Right hindlimb (tissue), 1 donor: Measurements from ENCODE around the gene ATP8A2.
A peak's percentile ranks its signal among the peaks of the same experiment; 100 is the strongest.

ENCODE experiments used
- DNase-seq: peaks from one replicate; pipeline ENCODE4 v3.0.0-alpha.2; 2018

ATP8A2 gene

DNA sequence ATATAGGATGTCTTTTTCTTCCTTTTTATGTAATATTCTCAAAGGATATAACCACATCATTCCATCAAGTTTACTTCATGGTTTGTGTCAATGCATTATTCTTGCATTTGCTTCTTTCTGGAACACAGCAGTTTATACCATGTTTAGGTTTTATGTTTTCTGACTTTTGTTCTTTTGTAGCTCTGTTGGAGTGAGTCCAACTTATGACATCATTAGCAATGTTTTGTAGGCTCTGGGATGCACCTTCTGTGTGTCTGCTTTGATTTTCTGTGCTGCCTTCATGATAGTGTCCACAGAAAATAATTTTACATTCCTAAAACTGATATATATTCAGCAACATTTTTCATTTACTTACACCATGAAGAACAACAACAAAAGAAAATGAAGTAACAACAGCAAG, 611.1 kb downstream of the ATP8A2 start:
- DNase-seq, result no peak

DNA sequence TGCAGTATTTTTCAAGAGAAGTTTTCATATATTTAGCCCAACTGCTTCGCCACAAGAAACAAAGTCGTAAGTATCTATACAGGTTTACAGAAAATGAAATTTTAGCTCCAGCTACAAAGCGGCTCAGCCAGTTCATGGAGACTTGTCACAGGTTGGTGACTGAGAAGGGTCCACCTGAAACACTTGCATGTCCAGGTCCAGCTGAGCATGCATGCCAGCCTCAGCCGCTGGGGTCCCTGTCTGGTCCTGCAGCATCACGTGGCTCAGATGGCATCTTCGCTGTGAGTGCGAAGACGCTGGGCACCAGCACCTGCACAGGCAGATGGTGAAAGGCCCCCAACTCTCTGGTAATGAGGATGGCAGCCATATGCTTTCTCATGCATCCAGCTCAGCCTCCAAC, 616.2 kb downstream of the ATP8A2 start:
- no peak for DNase-seq

DNA sequence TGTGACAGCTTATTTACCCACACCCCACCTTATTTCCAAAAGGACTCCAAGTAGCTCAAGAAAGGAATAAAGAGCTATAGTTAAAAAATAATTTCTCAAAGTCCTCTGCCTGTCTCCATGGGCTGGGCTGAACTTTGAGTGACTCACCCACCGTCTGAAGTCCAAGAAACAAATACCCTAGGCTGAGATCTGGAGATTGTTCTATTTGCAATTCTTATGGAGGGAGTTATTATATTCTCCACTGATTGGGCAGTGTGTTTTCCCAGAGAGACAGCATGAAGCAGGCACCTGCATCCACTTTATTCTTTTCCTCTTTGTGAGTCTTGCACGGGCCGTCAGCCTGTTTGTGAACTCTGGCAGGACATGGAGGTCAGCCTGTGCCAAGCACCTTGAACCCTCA, 616.9 kb downstream of the ATP8A2 start:
- DNase-seq, result no peak

DNA sequence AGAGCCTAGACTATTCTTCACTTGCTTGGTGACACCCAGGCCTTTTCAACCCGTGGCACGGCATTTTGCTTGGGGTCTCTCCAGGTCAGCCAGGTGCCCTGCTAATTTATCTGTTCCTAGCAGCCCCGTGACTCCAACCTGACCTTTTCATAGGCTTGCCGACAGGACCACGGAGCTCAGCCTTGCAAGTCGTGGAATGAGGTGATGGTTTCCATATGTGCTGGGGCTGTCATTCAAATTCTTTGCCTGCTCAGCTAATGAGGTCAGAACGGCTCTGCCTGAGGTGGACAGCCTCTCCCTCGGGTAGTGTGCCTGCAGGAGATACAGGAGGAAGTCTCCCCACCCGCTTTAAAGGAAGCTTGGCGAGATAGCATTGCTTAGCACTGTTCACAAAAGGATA, 619.0 kb downstream of the ATP8A2 start:
- peak; percentile 39 for DNase-seq

DNA sequence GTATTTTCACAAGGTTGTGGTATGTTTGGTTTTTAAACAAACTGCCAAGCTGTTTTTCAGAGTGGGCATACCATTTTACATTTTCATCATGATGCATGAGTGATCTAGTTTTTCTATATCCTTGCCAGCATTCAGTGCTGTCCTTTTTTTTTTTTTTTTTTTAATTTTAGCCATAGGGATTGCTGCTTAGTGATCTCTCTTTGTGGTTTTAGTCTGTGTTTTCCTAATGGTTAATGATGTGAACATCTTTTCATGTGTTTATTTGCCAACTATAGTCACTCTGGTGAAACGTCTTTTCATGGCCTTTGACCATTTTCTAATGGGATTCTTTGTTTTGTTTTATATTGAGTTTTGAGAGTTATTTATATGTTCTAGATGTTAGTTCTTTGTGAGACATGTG, 620.3 kb downstream of the ATP8A2 start:
- DNase-seq, result no peak

DNA sequence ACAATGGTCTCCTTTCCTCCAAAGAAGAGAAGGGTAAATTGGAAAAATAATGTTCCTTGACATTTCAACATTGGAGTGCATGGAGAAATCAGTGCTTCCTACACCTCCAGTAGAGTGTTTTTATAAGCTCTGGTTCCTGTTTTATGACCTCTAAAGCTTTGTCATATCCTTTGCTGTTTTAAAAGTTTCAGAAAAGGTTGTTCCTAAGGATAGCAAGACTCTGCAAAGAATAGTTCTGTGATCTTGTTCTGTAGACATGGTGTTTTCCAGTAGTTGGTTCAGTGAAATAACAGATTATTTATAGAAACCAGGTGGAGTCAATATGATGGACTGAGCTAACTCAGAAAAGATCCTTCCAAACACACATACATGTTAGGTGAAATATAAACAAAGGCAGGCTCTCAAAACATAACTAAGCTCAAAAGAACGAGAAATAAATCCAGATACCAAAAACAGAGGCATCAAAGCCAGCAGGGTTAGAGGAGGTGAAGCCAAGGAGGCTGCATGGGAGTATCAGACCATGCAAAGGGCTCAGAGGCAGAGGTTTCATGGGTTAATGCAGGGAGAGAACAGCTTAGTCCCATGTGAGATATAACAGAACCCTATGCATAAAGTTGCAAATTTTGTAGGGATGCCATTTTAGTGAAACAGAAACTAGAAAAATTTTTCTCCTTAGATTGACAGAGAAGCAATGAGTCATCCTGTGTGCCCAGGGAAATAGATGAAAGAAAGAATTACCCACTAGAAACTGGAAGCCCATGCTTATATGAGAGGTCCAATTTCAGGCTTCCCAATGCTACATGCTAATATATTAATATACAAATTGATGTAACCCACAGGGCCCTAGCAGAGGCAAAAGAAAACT, 635.7 kb downstream of the ATP8A2 start:
- no peak for DNase-seq

DNA sequence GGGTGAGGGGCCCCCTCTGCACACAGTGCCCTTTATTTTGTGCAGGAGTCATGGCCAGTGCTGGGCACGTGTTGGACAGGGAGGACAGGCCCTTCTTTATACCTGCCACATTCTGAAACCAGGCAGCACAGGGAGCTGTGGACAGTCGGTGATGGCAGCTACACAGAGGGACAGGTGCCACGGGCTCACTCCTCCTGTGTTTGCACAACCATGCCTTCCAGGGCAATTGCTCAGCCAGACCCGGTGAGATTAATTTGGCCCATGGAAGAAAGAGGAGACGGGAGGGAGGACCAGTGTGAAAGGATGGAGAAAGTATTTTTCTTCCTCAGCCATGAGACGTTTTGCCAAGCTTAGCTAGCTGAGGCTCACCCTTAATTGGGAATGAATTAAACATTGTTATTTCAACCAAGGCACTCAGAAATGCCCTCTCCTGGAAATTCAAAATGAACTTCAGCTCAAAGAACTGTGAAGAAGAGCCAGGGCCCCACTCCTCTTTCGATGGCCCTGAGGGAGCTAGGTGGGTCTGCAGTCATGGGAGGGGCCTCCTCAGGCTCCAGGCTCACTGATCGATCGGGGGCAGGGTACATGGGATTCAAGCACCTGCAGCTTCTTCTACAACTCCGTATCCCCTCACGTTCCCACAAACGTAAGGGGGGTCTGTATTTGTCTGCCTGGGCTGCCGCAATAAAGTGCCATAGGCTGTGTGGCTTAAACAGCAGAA, 638.9 kb downstream of the ATP8A2 start:
- no peak for DNase-seq

DNA sequence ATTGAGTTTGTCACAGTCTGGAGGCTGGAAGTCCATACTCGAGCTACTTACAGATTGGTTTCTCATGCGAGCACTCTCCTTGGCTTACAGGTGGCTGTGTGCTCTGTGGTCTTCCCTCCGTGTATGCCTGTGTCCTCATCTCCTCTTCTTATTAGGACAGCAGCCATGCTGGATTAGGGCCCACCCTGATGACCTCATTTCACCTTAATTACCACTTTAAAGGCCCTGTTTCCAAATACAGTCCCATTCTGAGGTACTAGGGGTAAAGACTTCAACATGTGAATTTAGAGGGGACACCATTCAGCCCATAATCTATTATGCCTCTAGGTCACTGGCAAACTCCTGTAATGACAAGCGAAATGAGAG, 639.4 kb downstream of the ATP8A2 start:
- no peak for DNase-seq

DNA sequence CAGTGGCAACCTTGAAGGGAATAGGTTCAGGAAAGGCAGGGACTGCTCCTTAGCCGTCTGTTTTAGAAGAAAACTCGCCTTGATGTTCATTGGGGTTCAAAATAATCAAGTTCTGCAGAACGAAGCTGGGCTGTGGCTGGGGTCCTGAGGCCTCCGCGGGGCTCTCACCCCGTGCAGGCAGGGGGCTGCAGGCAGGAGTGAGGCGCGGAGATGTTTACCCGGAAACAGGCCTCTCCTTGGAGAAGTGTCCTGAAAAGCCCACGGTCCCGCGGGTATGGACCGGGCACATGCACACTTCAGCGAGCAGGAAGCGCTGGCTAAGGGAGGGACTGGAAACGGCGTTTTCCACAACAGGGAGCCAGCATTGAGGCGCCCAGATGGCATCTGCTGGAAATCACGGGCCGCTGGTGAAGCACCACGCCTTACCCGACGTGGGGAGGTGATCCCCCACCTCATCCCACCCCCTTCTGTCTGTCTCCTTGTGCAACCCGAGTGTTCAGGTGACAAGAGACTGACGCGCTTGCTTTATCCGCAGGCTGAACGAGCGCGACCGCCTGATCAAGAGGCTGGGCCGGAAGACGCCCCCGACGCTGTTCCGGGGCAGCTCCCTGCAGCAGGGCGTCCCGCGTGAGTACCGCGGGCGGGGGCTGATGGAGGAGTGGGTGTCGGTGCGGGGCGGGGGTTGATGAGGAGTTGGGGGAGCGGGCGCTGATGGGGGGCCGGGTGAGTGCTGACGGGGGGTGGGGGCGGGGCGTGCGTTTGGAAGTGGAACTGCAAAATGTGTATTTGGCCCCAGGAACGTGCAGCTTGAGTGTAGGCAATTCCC, 640.4 kb downstream of the ATP8A2 start:
- DNase-seq, result peak; percentile 47

DNA sequence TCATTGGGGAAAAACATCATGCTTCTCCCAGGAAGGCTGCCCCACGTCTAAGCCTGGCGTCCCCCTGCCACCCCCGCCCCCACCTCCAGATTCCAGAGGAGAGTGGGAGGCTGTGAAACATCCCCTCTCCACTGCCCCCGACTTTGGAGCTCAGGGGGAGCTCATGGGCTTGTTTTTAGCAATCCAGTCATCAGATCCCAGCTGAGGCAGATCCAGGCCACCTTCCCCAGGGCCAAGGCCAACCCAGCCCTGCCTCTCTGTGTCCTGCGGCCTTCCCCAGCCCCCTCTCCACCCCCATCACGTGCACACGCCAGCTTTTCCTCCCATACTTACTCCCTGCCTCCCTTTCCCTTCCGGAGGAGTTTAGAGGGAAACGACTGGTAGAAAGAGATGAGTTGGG, 641.2 kb downstream of the ATP8A2 start:
- DNase-seq, result no peak

DNA sequence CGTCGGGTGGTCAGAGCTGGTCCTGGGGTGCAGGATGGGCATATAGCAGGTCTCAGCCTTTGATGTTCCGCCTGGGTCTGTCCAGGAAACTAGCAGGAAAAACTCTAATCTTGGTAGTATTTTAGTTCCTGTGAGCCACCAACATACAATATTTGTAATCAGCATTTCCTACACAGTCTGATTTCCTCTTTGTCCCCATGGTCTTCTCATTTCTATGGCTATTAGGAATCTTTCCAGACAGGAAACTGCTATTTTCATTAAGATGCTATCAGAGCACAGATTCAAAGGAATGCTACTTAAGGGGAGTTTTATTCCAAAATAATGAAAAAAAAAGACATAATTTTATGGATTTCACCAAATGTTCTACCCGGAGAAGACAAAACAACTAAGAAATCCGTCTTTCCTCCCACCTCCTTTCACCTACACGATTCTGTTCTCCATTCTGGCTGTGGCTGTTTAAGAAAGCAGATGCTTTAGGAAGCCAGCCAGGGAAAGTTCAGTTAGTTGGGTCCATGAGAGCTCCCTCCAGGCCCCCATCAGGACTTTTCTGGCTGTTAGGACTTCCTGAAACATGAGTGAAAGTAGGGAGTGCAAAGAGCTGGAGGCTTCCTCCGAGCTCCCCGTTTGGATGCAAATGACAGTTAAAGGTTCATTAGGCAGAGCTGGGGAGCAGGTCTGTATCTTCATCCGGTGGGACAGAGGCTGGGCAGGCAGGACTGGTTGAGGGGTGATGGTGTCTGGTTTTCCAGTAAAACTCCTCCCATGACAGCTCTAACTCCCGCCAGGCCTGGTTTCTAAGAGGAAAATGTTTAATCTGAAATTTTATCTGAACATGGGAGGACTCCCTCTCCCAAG, 643.7 kb downstream of the ATP8A2 start:
- peak; percentile 74 for DNase-seq

DNA sequence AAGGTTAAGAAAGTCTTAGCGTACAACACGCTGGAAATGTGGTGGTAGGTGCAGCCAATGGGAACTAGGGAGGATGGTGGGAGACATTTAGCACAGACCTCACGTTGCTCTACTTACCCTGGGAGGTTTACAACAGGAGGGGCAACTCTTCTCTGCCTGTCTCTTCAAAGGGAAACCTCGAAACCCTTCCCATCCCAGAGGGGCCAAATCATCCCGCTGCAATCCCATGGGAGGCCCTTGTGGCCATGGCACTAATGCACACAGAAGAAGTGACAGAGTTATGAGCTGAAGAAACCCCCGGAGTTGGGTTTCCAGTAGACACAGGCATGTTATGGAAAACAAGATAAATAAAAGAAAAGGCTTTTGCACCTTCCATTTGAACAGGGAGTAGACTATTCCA, 644.4 kb downstream of the ATP8A2 start:
- no peak for DNase-seq

DNA sequence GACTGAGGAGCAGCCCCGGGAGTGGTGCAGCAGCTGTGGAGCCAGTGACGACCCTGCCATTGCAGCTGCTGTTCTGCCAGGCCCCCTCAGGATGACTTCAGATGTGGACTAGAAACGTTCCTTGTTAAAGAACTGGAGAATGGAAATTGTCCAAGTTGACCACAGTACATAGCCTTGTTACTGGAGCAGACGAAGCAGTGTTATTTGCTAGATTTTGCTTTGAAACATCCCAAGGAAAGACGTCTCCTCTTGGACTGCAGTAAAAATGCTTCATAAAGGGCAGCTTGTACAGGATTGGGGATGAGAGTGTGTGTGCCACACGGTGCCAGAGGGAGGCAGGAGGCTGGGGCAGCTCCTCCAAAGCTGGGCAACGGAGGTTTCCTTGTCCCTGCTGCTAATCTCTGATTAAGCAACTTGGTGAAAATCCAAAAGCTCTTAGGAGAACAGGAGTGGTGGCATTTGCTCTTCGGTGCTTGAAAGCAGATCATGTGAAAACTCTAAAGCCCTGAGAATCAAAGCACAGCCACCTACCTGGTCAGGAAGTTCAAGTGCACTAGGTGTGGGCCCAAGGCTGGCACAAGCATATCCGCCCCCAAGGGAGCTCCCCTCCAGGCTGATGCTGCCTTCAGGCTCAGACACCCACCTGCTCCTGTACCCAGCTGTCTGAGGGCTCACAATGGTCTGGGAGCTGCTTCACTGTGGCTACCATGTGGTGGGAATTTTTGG, 645.6 kb downstream of the ATP8A2 start:
- peak; percentile 59 for DNase-seq

DNA sequence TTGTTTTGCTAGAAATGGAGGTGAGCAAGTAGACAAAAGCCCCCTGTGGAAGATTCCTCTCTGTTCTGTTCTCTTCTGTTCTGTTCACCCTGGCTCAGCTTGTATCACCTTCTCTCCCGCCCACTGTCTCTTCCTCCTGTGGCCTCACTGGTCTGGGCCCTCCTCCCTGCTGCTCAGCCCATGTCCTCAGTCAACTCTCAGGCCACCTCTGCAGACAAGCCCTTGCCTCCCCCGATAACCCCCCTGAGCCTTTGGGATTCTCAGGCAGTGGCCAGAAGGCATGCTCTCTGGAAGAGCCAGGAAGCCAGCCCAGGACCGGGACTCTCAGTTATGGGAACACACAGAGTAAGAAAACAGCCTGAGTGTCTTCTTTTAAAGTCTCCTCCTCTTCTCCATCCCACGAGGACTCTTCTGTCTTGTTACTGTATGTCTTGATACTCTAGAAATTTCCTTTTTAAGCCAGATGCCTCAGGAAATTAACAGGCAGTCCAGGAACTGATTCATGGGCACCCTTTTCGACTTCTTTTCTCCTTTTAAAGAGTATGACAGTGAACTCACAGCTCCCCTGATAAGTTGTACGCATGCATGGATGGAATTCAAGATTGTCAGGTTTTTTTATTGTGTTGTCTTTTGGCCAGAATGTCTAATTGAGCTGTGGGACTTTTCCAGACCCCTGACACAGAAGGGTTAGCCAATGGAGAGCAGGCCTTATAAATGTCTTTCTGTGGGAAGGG, 646.3 kb downstream of the ATP8A2 start:
- DNase-seq, result no peak

DNA sequence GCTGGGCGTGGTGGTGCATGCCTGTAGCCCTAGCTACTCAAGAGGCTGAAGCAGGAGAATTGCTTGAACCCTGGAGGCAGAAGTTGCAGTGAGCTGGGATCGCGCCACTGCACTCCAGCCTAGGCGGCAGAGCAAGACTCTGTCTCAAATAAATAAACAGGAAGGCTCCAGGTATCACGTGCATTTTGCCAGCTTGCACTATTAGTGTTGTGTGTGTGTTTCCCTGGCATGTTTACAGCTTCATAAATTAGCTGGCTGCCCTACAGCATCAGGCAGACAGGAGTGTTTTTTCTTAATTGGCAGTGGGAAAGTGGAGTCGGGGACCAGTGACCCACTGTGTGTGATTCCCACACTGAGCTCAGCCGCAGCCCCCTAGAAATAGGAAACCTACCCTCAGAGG, 647.5 kb downstream of the ATP8A2 start:
- DNase-seq, result no peak

DNA sequence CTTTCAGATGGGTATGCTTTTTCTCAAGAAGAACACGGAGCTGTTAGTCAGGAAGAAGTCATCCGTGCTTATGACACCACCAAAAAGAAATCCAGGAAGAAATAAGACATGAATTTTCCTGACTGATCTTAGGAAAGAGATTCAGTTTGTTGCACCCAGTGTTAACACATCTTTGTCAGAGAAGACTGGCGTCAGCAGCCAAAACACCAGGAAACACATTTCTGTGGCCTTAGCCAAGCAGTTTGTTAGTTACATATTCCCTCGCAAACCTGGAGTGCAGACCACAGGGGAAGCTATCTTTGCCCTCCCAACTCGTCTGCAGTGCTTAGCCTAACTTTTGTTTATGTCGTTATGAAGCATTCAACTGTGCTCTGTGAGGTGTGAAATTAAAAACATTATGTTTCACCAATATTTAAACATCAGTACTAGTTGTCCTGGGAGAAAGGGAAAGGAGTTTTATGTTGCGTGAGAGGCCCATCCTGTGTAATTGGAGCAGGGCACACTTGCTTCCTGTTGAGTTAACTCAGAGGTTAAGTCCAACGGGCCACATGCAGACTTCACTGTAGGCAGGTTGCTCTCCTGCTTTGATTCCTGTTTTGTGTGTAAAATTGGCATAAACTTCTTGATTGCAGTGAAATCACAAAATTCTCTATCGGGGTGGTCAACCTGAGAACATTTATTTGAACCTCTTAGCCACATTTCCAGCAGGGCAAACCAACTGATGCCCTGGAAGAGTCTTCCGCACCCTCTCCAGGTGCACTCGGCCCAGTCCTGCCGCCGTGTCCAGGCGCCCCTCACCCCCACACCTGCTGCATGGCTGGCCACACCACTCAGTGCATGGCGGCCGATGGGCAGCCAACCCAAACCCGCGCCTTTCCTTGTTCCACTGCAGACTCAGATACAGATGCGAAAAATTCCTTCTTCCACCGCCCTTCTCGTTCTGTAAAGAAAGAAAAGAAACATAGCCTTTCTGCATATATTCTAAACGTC, 648.4 kb downstream of the ATP8A2 start:
- DNase-seq, result no peak

DNA sequence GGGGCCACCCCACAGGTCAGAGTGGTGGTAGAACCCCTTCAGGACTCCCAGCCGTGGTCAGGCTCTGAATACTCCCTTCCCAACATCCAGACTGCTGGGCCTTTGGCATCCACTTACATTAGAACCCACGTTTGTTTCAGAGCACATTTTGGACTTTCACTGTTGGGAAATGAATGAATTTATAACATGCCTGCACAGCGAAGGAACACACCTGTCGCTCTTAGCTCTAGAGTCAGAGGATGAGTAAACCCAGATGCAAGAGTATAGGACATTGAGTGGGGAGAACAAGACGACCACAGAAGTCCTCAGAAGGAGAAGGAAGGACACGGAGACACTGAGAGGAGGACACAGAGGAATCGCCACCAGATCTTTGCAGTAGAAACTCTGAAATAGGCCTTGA, 649.1 kb downstream of the ATP8A2 start:
- no peak for DNase-seq

DNA sequence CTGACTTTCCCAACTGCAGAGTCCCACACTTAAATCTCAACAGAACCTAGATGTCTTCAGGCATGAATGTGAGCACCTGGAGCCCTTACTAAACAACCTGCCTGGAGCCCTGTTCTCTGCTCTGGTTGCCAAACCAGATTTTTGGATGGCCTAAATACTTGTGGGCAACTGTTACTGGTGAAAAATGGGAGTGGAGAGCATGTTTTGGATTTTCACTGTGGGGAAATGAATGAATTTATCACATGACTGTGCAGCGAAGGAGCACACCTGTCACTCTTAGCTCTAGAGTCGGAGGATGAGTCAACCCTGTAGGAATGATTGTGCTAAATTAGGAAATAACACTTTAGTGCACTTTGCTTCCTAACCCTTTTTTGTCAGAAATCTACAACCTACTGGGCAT, 649.7 kb downstream of the ATP8A2 start:
- DNase-seq, result no peak

DNA sequence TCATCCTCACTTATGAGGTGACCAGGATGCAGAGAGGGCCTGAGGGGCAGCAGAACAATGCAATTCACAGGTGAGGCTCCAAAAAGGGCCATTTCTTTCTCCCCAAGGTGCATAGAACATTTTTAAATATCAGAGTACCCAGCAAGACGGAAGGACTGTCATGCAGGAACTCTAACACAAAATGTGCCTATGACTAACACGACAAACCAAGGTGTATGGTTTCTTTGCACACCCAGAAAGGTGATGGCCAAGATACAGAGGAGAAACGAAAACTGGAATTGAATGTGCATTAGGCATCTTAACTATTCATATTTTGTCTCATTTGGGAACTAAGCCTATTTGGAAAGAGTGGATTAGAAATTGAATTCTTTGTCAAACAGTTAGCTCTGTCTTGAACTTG, 650.2 kb downstream of the ATP8A2 start:
- no peak for DNase-seq
